Neural progenitor cell (in vitro differentiated cells): Measurements from ENCODE around the gene TCFL5. TPM values are rescaled to one million over a fixed set of nuclear protein-coding genes. Genes with fewer than 3 reads are reported as not detected.

ENCODE experiments used
- DNase-seq: peaks from one replicate; pipeline ENCODE4 v3.0.0-alpha.2; 2016; ENCODE audit warnings: low spot score
- H2AFZ ChIP-seq: fragments of 200-600 bp; sonication (generic); replicated peaks from 2 replicates; pipeline ENCODE4 v1.6.1; 2016; ENCODE audit warnings: antibody characterized with exemption
- H3F3A ChIP-seq: fragments of 200-600 bp; sonication (generic); 2 replicates; pipeline ENCODE4 v1.6.1; 2016; ENCODE audit warnings: antibody characterized with exemption, low read depth
- H3K27ac ChIP-seq: fragments of 200-600 bp; sonication (generic); 2 replicates; pipeline ENCODE4 v1.5.1; 2016; ENCODE audit warnings: mild to moderate bottlenecking
- H3K27me3 ChIP-seq: fragments of 200-600 bp; sonication (generic); 2 replicates; pipeline ENCODE4 v1.6.1; 2016; ENCODE audit warnings: mild to moderate bottlenecking, moderate library complexity
- H3K36me3 ChIP-seq: fragments of 200-600 bp; sonication (generic); 2 replicates; pipeline ENCODE4 v1.5.1; 2016
- H3K4me1 ChIP-seq: fragments of 200-600 bp; sonication (generic); 2 replicates; pipeline ENCODE4 v1.6.1; 2016; ENCODE audit warnings: mixed run types
- H3K4me2 ChIP-seq: fragments of 200-600 bp; sonication (generic); 2 replicates; pipeline ENCODE4 v1.6.1; 2016
- H3K4me3 ChIP-seq: fragments of 200-600 bp; sonication (generic); 2 replicates; pipeline ENCODE4 v1.5.1; 2016
- H3K79me2 ChIP-seq: fragments of 200-600 bp; sonication (generic); 2 replicates; pipeline ENCODE4 v1.6.1; 2016; ENCODE audit warnings: low read depth
- H3K9ac ChIP-seq: fragments of 200-600 bp; sonication (generic); 2 replicates; pipeline ENCODE4 v1.6.1; 2016
- H3K9me3 ChIP-seq: fragments of 200-600 bp; sonication (generic); 2 replicates; pipeline ENCODE4 v1.5.1; 2016; ENCODE audit warnings: low read depth
- H4K20me1 ChIP-seq: fragments of 200-600 bp; sonication (generic); 2 replicates; pipeline ENCODE4 v1.6.1; 2016; ENCODE audit warnings: low read depth
- H3K27ac Mint-ChIP-seq: 3 replicates; pipeline ENCODE4 v1.8.0; 2021; ENCODE audit warnings: mixed read lengths
- H3K27me3 Mint-ChIP-seq: 2 replicates; pipeline ENCODE4 v1.8.0; 2022; ENCODE audit warnings: low read depth, mild to moderate bottlenecking, inconsistent platforms, moderate library complexity, mixed read lengths; ENCODE audit not compliant: insufficient read depth
- H3K36me3 Mint-ChIP-seq: 3 replicates; pipeline ENCODE4 v1.8.0; 2021; ENCODE audit warnings: mixed read lengths
- H3K4me1 Mint-ChIP-seq: 3 replicates; pipeline ENCODE4 v1.8.0; 2021; ENCODE audit warnings: mixed read lengths
- H3K4me3 Mint-ChIP-seq: 3 replicates; pipeline ENCODE4 v1.8.0; 2021; ENCODE audit warnings: mild to moderate bottlenecking, moderate library complexity, mixed read lengths
- H3K9me3 Mint-ChIP-seq: 3 replicates; pipeline ENCODE4 v1.8.0; 2020; ENCODE audit warnings: mixed read lengths
- CTCF ChIP-seq: fragments of 200-600 bp; sonication (generic); IDR thresholded peaks from 2 replicates; pipeline ENCODE4 v1.5.1; 2017; ENCODE audit warnings: antibody characterized with exemption, mild to moderate bottlenecking
- EZH2 ChIP-seq: fragments of 200-600 bp; sonication (generic); IDR thresholded peaks from 2 replicates; pipeline ENCODE4 v1.6.1; 2017; ENCODE audit warnings: antibody characterized with exemption, mild to moderate bottlenecking, moderate library complexity
- EZH2phosphoT487 ChIP-seq: fragments of 200-600 bp; sonication (generic); IDR thresholded peaks from 2 replicates; pipeline ENCODE4 v1.6.1; 2017; ENCODE audit warnings: antibody characterized with exemption
- total RNA-seq: library from RNA; depleted of rRNA; stranded (reverse); fragments of >200 nt; gene quantifications from 2 replicates; pipeline ENCODE4 v1.2.3, GENCODE V29; 2015; ENCODE audit warnings: low replicate concordance

TCFL5 gene
- total RNA-seq, 1 donor from 2014 or later, result 36.3 TPM

GRCh38 chr20:62860391-62860923 lies 1.2 kb downstream of the TCFL5 start:
- no peak overlapping the region for H3K27ac ChIP-seq
- DNase-seq, result peak; percentile 33
- peak overlapping the region; percentile 86 for H3K4me3 Mint-ChIP-seq
- peaks cover 6% of the 10 kb centered on the region for H3K9me3 Mint-ChIP-seq
- peaks cover 24% of the 10 kb centered on the region for H3K4me1 Mint-ChIP-seq
- H3K9me3 ChIP-seq, result no peaks in the 10 kb centered on the region
- H4K20me1 ChIP-seq, result peaks cover 34% of the 10 kb centered on the region
- peaks cover 12% of the 10 kb centered on the region for H3K36me3 Mint-ChIP-seq
- TF ChIP-seq CTCF (peak; percentile 11), EZH2 (peak; percentile 32), EZH2phosphoT487 (peak; percentile 12)
- no peak overlapping the region for H2AFZ ChIP-seq
- no peaks in the 10 kb centered on the region for H3K36me3 ChIP-seq
- peak overlapping the region; percentile 97 for H3K4me2 ChIP-seq
- H3K4me3 ChIP-seq, result peak overlapping the region; percentile 74
- H3K9ac ChIP-seq, result no peak overlapping the region
- H3K79me2 ChIP-seq, result peaks cover 28% of the 10 kb centered on the region
- peaks cover 11% of the 10 kb centered on the region for H3K27me3 ChIP-seq
- peaks cover 30% of the 10 kb centered on the region for H3F3A ChIP-seq
- H3K27me3 Mint-ChIP-seq, result peaks cover 2% of the 10 kb centered on the region
- H3K27ac Mint-ChIP-seq, result no peak overlapping the region
- H3K4me1 ChIP-seq, result peaks cover 20% of the 10 kb centered on the region

- Histone ChIP-seq H3K4me2 (peak overlapping the region; percentile 97), H3K27me3 (peaks cover 11% of the 10 kb centered on the region), H2AFZ (no peak overlapping the region), H3K4me3 (peak overlapping the region; percentile 74), H4K20me1 (peaks cover 34% of the 10 kb centered on the region), H3F3A (peaks cover 30% of the 10 kb centered on the region), H3K27ac (no peak overlapping the region), H3K36me3 (no peaks in the 10 kb centered on the region), H3K4me1 (peaks cover 20% of the 10 kb centered on the region), H3K9ac (no peak overlapping the region), H3K79me2 (peaks cover 28% of the 10 kb centered on the region), H3K9me3 (no peaks in the 10 kb centered on the region)
- Mint-ChIP-seq H3K27ac (no peak overlapping the region), H3K27me3 (peaks cover 2% of the 10 kb centered on the region), H3K4me1 (peaks cover 24% of the 10 kb centered on the region), H3K4me3 (peak overlapping the region; percentile 86), H3K9me3 (peaks cover 5% of the 10 kb centered on the region), H3K36me3 (peaks cover 17% of the 10 kb centered on the region)
- no peak for DNase-seq
- no peak for TF ChIP-seq EZH2phosphoT487
These were observed 1.9 kb downstream of the TCFL5 start for GRCh38 chr20:62859721-62860120.

- Histone ChIP-seq H4K20me1 (peaks cover 36% of the 10 kb centered on the region), H3K9ac (no peak overlapping the region), H3K4me3 (no peak overlapping the region), H3K9me3 (no peaks in the 10 kb centered on the region), H3K4me1 (peaks cover 19% of the 10 kb centered on the region), H2AFZ (no peak overlapping the region), H3K27me3 (peaks cover 11% of the 10 kb centered on the region), H3K79me2 (peaks cover 28% of the 10 kb centered on the region), H3K36me3 (no peaks in the 10 kb centered on the region), H3K27ac (no peak overlapping the region), H3F3A (peaks cover 30% of the 10 kb centered on the region), H3K4me2 (no peak overlapping the region)
- peaks cover 24% of the 10 kb centered on the region for H3K4me1 Mint-ChIP-seq
- no peak for TF ChIP-seq EZH2
- TF ChIP-seq EZH2phosphoT487, result no peak
- no peak for TF ChIP-seq CTCF
- peaks cover 21% of the 10 kb centered on the region for H3K36me3 Mint-ChIP-seq
- no peak overlapping the region for H3K4me3 Mint-ChIP-seq
- H3K9me3 Mint-ChIP-seq, result peaks cover 3% of the 10 kb centered on the region
- no peak overlapping the region for H3K27ac Mint-ChIP-seq
- no peaks in the 10 kb centered on the region for H3K27me3 Mint-ChIP-seq
- no peak for DNase-seq
These were observed 3.4 kb downstream of the TCFL5 start for GRCh38 chr20:62858058-62858830.
